Suppressor macrophage treated with lipopolysaccharide for 1 hour (primary cell): ENCODE data around the gene CLEC2L.

Experiments
- DNase-seq, 3 donors: peaks; one replicate each; pipeline ENCODE4 v3.0.0-alpha.2; 2020 to 2022

Gene CLEC2L

GRCh38 chr7:139523199-139523941, at the start of gene CLEC2L:
TSS of gene CLEC2L (plus strand) at chr7:139523685. CDS start at chr7:139523928, 243 bp downstream.
- peak in 2 of 3 donors; percentile 24 to 61 for DNase-seq

GRCh38 chr7:139476139-139476538, 47.3 kb upstream of the CLEC2L start:
- no peak for DNase-seq

- DNase-seq = no peak
These were observed 46.6 kb upstream of the CLEC2L start for GRCh38 chr7:139476891-139477290.

GRCh38 chr7:139479620-139480019, 43.9 kb upstream of the CLEC2L start:
- no peak for DNase-seq

- DNase-seq = no peak
These were observed 42.1 kb upstream of the CLEC2L start for GRCh38 chr7:139481364-139481763.

- DNase-seq = no peak
These were observed 41.4 kb upstream of the CLEC2L start for GRCh38 chr7:139482122-139482521.

- DNase-seq = peak; percentile 52 to 84 (median 68)
These were observed 40.6 kb upstream of the CLEC2L start for GRCh38 chr7:139482662-139483466.

- no peak for DNase-seq
These were observed 36.0 kb upstream of the CLEC2L start for GRCh38 chr7:139487366-139488080.

- no peak for DNase-seq
These were observed 34.7 kb upstream of the CLEC2L start for GRCh38 chr7:139488810-139489209.

- DNase-seq = no peak
These were observed 33.4 kb upstream of the CLEC2L start for GRCh38 chr7:139490130-139490529.

GRCh38 chr7:139492293-139492692, 31.2 kb upstream of the CLEC2L start:
- DNase-seq = no peak

GRCh38 chr7:139494835-139495579, 28.5 kb upstream of the CLEC2L start:
- DNase-seq = peak; percentile 82 to 84 (median 84)

- no peak for DNase-seq
These were observed 27.8 kb upstream of the CLEC2L start for GRCh38 chr7:139495580-139496125.

- DNase-seq = no peak
These were observed 27.0 kb upstream of the CLEC2L start for GRCh38 chr7:139496528-139496927.

- DNase-seq = no peak
These were observed 22.7 kb upstream of the CLEC2L start for GRCh38 chr7:139500770-139501138.

- no peak for DNase-seq
These were observed 21.3 kb upstream of the CLEC2L start for GRCh38 chr7:139502226-139502625.

GRCh38 chr7:139505563-139505962, 17.9 kb upstream of the CLEC2L start:
- DNase-seq = peak in 1 of 3 donors; percentile 28

- DNase-seq = no peak
These were observed 13.9 kb upstream of the CLEC2L start for GRCh38 chr7:139509535-139509934.

- DNase-seq = no peak
These were observed 12.2 kb upstream of the CLEC2L start for GRCh38 chr7:139511315-139511714.

- no peak for DNase-seq
These were observed 8.2 kb upstream of the CLEC2L start for GRCh38 chr7:139515266-139515665.

GRCh38 chr7:139521439-139521838, 2.0 kb upstream of the CLEC2L start:
- DNase-seq = no peak

GRCh38 chr7:139522830-139523198, 671 bp upstream of the CLEC2L start:
- peak in 2 of 3 donors; percentile 20 to 29 for DNase-seq
